ENCODE measurements around the gene TSR3.

- TF ChIP-seq CTCF (conservative IDR thresholded peaks at IDR 0.05; ENCODE audit: low read depth, low read length) = no peak
- TF ChIP-seq EZH2 (IDR thresholded peaks at IDR 0.05; ENCODE audit: low read length, unreplicated experiment) = no peak
- TF ChIP-seq EZH2phosphoT487 (IDR thresholded peaks at IDR 0.05; ENCODE audit: borderline replicate concordance, low read length) = no peak
These were observed 41.1 kb upstream of the TSR3 start for GRCh38 chr16:1392826-1393225.
